GM20000 (cell line): ENCODE measurements around the gene SHD.

ENCODE experiments used
- DNase-seq: peaks from one replicate; pipeline ENCODE4 v3.0.0; 2012; ENCODE audit warnings: low spot score
- CTCF ChIP-seq: IDR thresholded peaks from 2 replicates; pipeline ENCODE4 v1.5.1; 2012; ENCODE audit warnings: mild to moderate bottlenecking, control low read depth; ENCODE audit errors: extremely low read depth, missing control alignments

The SHD gene

GRCh38 chr19:4288091-4288777 lies 9.2 kb downstream of the SHD start:
- DNase-seq = no peak
- no peak for TF ChIP-seq CTCF

- DNase-seq = no peak
- TF ChIP-seq CTCF = no peak
These were observed 12.2 kb downstream of the SHD start for GRCh38 chr19:4291184-4291732.

GRCh38 chr19:4292515-4292914 lies 13.4 kb downstream of the SHD start:
- TF ChIP-seq CTCF = no peak
- no peak for DNase-seq

- no peak for TF ChIP-seq CTCF
- no peak for DNase-seq
These were observed 15.3 kb downstream of the SHD start for GRCh38 chr19:4294389-4294788.

- TF ChIP-seq CTCF = no peak
- no peak for DNase-seq
These were observed 17.1 kb downstream of the SHD start for GRCh38 chr19:4295972-4296771.

GRCh38 chr19:4297901-4298809 lies 19.1 kb downstream of the SHD start:
- no peak for DNase-seq
- no peak for TF ChIP-seq CTCF
